GM18526 (cell line): ENCODE data around the gene NCKAP5.

Experiments
- POLR2A ChIP-seq: IDR thresholded peaks from 3 replicates; pipeline ENCODE4 v1.6.1; 2011; ENCODE audit not compliant: insufficient read length; ENCODE audit errors: extremely low read depth

NCKAP5 gene

DNA sequence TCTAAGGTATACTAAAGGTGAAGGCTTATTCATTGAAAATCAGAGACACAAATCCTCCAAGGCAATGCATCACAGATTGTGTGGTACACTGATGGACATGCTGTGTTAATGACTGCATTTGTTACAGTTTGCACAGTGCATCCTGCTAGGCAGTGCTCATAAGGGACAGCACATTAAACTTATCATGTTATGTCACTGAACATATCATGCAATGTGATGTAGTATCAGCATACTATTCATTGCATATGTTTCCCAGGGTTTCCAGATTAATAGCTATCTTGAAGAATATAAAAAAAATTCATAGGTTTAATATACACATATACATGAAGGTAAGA is 225.3 kb downstream of the NCKAP5 start:
- no peak for TF ChIP-seq POLR2A

- no peak for TF ChIP-seq POLR2A
Measured at GRCh38 chr2:133342286-133343017, 225.8 kb downstream of the NCKAP5 start.

DNA sequence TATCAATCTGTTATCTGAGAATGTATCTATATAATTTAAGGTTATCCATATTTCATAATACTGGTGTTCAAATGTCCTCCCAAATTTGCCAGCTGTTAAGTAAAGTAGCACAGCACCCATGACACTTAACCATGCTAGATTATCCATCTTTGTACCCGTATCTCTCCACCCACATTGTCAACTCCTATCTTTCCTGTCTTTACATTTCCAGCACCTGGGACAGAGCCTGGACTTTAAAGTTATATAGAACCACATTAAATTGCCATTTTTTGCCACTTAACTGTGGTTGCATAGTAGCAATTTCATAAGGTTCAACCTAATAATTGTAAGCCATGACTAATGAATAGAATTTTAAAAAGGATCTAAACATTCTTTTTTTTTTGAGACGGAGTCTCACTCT is 226.7 kb downstream of the NCKAP5 start:
- TF ChIP-seq POLR2A, result no peak

DNA sequence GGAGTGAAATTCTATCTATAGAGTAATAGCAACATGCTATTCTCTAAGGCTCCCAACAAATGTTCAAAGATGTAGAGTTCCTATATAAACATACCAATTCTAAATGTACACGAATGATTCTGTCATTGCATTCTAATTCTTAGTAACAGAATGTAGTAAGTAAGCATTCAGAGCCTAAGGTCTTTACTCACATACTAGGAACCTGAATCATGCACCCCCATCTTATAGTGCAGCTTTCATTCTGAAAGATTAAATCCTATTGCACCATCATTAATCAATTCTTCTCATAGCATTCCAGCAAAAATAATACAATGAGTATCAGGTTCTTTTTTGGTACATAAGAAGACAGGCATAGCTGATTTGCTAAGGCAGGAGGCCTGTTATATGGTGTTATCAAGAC is 230.0 kb downstream of the NCKAP5 start:
- no peak for TF ChIP-seq POLR2A

GRCh38 chr2:133334923-133335322 is 233.3 kb downstream of the NCKAP5 start:
- no peak for TF ChIP-seq POLR2A

DNA sequence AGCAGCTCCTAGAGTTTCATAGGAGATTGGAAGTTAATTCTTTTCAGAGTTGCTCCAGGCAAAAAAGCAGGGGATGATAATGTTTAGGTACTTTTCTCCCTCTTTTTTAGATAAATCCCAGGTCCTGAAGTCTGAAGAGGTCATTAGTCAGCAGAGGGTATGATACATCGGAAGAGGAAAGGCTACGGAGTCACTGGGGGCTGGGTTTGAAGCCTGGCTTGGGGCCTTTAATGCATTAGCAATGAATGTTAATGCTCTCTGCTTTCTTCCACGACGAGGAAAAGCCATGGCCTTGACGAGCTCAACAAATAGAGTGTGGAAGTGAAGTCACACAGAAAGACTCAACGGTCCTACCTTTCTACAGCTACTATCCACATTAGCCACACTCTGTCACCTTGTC is 235.1 kb downstream of the NCKAP5 start:
- no peak for TF ChIP-seq POLR2A

DNA sequence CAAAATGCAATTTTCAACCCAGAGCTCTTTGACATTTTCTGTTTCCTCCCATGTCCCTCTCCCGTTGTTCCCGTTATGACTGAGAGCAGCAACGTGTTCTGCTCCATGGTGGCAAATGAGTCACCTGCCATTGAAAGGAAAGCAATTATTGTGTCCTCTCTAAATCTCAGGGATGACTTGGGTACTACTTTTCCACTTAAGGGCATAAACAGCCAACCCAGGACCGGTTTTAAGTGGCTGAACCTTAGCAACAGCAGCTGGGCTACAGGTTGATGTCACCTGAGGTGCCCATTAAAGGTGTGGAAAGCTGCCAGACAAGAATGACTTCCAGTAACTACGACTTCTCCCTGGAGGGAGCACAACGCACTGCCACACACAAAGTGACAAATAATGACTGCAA is 236.8 kb downstream of the NCKAP5 start:
- TF ChIP-seq POLR2A, result no peak

DNA sequence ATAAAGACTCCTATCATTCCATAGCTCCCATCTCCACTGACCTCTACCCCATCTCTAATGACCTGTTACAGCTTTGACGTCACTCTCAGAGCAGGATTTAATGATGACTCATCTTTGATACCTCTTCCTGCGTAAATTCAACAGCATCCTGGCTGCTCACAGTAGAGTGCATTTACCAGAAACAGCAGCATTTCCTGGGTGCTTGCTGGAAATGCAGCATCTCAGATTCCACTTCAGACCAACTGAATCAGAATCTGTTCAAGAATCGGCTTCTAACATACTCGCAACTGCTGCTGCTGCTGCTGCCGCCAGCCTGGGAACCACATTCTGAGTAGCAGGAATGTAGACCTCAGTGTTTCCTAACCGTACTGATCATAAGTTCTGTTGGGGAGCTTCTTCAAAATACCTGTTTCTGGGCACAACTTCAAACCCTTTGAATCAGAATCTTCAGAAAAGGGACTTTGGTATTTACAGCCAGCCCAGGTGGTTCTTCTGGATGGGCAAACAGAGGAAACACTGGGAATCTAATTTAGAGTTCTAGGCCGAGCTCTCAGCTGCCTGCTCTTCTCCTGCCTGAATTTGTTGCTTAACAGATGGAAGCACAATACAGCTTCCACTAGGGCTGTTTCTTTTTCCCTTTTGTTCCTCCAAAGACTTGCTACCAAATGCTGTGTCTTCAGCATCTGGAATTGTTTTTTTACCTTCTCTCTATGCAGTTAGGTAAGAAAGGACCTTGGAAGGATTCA is 241.4 kb downstream of the NCKAP5 start:
- TF ChIP-seq POLR2A, result no peak

DNA sequence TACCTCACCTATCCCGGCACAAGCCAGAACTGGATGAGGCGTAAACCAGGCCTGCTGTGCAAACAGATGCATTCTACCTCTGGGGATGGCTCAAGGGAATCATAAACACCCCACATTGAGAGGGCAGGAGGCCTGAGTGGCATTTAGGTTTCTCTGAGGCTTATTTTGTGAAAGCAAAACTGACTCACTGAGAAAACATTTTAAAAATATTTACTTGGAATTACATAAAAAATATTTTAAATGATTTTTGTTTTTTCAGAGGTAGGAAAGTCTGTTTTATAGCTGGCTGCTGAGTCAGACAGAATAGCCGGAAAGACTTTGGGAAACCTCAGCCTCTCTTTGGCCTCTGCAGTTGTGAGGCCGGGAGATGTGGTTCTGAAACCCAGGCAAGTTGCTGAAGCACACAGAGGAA is 244.1 kb downstream of the NCKAP5 start:
- no peak for TF ChIP-seq POLR2A

GRCh38 chr2:133322909-133323308 is 245.4 kb downstream of the NCKAP5 start:
- no peak for TF ChIP-seq POLR2A

GRCh38 chr2:133317178-133317577 is 251.1 kb downstream of the NCKAP5 start:
- TF ChIP-seq POLR2A, result no peak

DNA sequence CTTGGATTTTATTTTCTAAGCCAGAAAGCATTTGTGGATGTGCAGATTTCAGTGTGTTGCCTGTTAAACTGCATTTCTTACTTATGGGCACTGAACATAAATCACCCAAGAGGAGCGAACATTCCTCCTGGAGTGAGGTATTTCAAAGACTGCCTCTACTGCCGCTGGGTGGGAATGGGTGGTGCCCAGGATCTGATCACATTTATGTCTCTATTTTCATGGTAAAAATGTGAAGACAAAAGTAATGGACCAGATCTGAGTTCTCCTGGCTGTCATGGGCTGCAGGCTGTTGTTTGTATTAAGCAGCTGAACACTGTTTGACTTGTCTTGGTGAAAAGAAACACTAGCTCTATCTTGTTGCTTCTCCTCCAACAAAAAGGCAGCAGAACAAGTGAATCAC is 251.7 kb downstream of the NCKAP5 start:
- no peak for TF ChIP-seq POLR2A

- no peak for TF ChIP-seq POLR2A
Measured at GRCh38 chr2:133315280-133315679, 253.0 kb downstream of the NCKAP5 start.

DNA sequence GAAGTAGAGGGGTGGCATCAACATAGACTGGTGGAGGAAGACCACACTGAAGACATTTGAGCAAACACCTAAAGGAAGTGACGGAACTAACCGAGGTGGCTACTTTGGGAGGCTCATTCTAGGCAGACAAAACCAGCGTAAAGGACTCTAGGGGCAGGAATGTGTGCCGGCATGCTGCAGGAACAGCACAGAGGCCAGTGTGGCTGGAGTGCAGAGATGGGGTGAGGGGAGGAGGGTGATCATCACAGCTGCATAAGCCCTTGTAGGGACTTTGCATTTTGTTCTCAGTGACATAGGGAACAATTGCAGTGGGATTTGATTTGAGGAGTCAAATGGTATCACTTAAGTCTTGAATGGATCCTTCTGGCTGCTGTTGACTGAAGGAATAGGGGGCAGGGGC is 253.5 kb downstream of the NCKAP5 start:
- TF ChIP-seq POLR2A, result no peak

DNA sequence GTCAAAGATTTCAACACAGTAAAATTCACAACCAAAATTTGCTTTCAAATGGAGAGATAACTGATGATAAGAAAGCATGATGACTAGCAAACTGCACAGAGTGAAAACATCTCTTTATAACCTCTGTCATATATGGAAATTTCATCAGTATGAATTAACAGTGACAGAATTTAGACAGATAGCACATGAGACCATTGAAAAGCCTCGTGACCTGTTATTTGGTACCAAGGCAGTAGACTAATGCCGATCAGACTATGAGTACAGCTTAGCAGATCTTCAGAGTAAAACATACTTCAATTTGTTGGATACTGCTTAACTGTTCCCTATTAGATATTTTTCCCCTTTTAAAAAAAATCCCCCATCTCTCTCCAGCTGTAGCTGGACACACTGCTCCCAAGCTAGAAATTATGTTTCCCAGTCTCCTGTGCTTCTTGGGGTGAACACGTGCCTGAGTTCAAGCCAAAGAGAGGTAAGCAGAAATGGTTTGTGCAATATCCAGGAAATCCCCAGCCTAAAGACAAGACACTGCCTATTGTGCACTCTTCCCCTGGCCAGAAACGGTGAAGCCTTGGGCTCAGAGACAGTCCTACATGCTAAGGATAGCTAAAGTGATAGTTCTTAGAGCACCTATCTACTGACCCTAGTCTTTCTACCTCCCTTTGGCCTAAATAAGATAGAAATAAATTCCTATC is 256.1 kb downstream of the NCKAP5 start:
- TF ChIP-seq POLR2A, result no peak

DNA sequence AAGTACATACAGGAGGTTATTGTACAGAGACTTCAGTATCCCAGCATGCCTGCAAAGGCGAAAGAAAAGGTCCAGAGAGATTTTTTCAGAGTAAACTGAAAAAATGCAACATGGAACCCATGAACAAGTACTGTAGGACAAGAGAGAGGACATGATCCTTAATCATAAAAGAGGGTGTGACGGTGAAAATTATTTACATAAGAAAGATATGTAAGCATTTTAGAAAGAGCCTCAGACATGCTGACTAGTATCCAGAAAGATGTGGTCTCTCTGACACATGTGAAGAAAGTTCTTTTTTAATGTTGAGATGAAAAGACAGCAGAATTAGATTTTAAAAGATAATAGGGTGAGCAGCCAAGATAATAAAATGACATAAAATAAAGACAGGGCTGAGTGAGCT is 262.0 kb downstream of the NCKAP5 start:
- TF ChIP-seq POLR2A, result no peak

GRCh38 chr2:133304344-133304743 is 263.9 kb downstream of the NCKAP5 start:
- TF ChIP-seq POLR2A, result no peak

DNA sequence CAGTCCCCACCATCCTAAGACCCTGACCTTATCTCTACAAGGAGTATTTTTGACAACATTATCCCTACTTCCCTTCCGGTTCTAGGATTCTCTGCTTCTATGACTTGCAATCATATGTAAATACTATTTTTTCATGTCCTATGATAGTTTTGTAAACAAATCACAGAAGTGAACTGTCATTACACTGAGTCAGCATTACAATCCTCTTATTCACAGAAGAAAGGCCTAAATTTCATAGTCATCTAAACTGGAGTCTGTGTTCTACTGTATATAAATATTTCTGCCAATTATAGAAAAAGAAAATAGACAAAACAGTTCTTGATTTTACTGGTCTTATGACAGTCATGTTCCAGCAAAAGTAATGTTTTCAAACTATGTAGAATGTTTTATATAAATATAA is 265.1 kb downstream of the NCKAP5 start:
- TF ChIP-seq POLR2A, result no peak
